Measurements from ENCODE around the gene BRD3. TPM values are rescaled to one million over a fixed set of nuclear protein-coding genes. Genes with fewer than 3 reads are reported as not detected.
A peak's percentile ranks its signal among the peaks of the same experiment; 100 is the strongest.

Gene BRD3
- total RNA-seq, 1 experiment from 2014 or later, result 63.1 TPM

DNA sequence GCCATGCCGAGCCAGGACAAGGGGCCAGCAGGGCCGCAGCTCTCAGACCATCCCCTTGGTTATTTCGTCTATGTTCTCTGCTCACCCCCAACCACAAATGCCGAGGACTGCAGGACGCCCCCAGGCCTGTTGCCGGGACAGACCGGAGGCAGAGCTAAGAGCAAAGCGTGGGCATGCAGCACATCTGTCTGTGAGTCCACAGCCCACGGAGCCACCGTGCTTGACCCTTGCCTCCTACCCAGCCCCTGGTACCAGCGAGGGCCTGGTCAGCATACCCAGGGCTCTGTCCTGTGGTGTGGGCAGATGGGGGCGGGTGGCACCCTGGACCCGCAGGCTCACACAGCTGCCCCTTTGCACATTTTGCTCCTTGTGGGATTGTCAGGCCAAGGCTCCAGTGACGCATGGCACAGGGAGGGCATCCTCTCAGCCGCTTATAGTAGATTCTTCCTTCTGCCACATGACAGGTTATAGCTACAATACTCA, 4.7 kb downstream of the BRD3 start:
- Histone ChIP-seq H4K20me1 (ENCODE audit: control insufficient read depth, insufficient read depth, insufficient read length) (peaks cover 3% of the 10 kb centered on the region), H3K9me3 (ENCODE audit: control insufficient read depth, low read depth, low read length) (no peaks in the 10 kb centered on the region), H2BK120ac (ENCODE audit: low read depth, low read length, poor library complexity, severe bottlenecking) (no peak overlapping the region), H3T11ph (ENCODE audit: low read length) (no peak overlapping the region), H3K4me1 (ENCODE audit: insufficient read depth, low read length) (no peaks in the 10 kb centered on the region), H4K8ac (replicated peaks; ENCODE audit: insufficient read length, low read depth, low read length) (no peak overlapping the region), H3K27ac (ENCODE audit: insufficient read length, low read depth, low read length) (no peak overlapping the region), H3K14ac (ENCODE audit: insufficient read depth, low read length) (no peak overlapping the region), H3K23ac (ENCODE audit: insufficient read length, low read depth, low read length) (no peak overlapping the region), H3K79me2 (ENCODE audit: insufficient read depth, low read length) (peaks cover 69% of the 10 kb centered on the region; the same call in 1 of the 2 replicates), H2AFZ (ENCODE audit: low read length) (no peak overlapping the region), H3K27me3 (ENCODE audit: insufficient read depth, low read length) (no peaks in the 10 kb centered on the region), H3K18ac (ENCODE audit: insufficient read length, low read depth, low read length) (no peak overlapping the region), H2AK5ac (ENCODE audit: insufficient read length, low read length) (no peak overlapping the region), H3K56ac (ENCODE audit: insufficient read length, low read depth, low read length) (no peak overlapping the region), H2BK15ac (ENCODE audit: low read depth, low read length) (no peak overlapping the region), H3K9ac (ENCODE audit: extremely low read depth, insufficient read length, low read length) (no peak overlapping the region), H3K4me2 (ENCODE audit: insufficient read depth, insufficient read length, low read length) (no peak overlapping the region), H4K5ac (ENCODE audit: insufficient read length, low read depth, low read length) (no peak overlapping the region), H3K23me2 (ENCODE audit: insufficient read length, low read depth, low read length, poor library complexity, severe bottlenecking) (peaks cover 10% of the 10 kb centered on the region), H2BK12ac (ENCODE audit: insufficient read length, low read depth, low read length) (no peak overlapping the region), H4K91ac (ENCODE audit: insufficient read length, low read depth, low read length) (no peak overlapping the region), H2BK5ac (ENCODE audit: insufficient read length, low read length) (no peak overlapping the region), H3K79me1 (ENCODE audit: insufficient read depth, low read depth, low read length, poor library complexity, severe bottlenecking) (peaks cover 6% of the 10 kb centered on the region), H2BK20ac (ENCODE audit: low read depth, low read length, poor library complexity, severe bottlenecking) (no peak overlapping the region), H3K4ac (ENCODE audit: low read depth, low read length) (no peak overlapping the region)
- H3K27ac Mint-ChIP-seq, result peak overlapping the region; percentile 8 to 95 (median 50); a peak in 3 of 7 replicates
- DNase-seq, result no peak
- WGBS (ENCODE audit: extremely low coverage, insufficient read length, low lambda C conversion rate), result no CpG with 5 or more reads among the region's 15 CpGs
- no peaks in the 10 kb centered on the region for H3K27me3 Mint-ChIP-seq (ENCODE audit: low read depth)
- no peak overlapping the region for H3K4me3 Mint-ChIP-seq
- no peaks in the 10 kb centered on the region for H3K9me3 Mint-ChIP-seq
- TF ChIP-seq CTCF (conservative IDR thresholded peaks at IDR 0.05), result no peak
- H3K4me1 Mint-ChIP-seq, result peaks cover 23 to 48% of the 10 kb centered on the region in 2 experiments
- H3K36me3 Mint-ChIP-seq (ENCODE audit: insufficient read depth in 1 of 3, low read depth in 3 of 3), result peaks cover 0 to 19% (median 3%) of the 10 kb centered on the region in 3 experiments; a peak in 4 of 7 replicates

Data from H9 (cell line).